Bronchial epithelial cell (primary cell): ENCODE results near the gene DLEC1. TPM values are rescaled to one million over a fixed set of nuclear protein-coding genes. Genes with fewer than 3 reads are reported as not detected.

Experiments
- DNase-seq: peaks from one replicate; pipeline ENCODE4 v3.0.0-alpha.2; 2010; ENCODE audit warnings: low read depth
- FAIRE-seq: peaks from 2 replicates; lab custom pipeline; 2011; peaks lifted over from hg19 to GRCh38; lab: Jason Lieb, UNC
- H3K27me3 ChIP-seq: 2 replicates; pipeline ENCODE4 v1.5.1; 2011; ENCODE audit warnings: low read length; ENCODE audit not compliant: control insufficient read depth, insufficient read depth
- H3K36me3 ChIP-seq: 2 replicates; pipeline ENCODE4 v1.5.1; 2011; ENCODE audit warnings: low read length; ENCODE audit not compliant: control insufficient read depth, insufficient read depth
- H3K4me3 ChIP-seq: 2 replicates; pipeline ENCODE4 v1.5.1; 2011; ENCODE audit warnings: mild to moderate bottlenecking, low read depth, low read length, control low read depth
- total RNA-seq: library from RNA; depleted of rRNA; stranded (reverse); fragments of >200 nt; gene quantifications from 2 replicates; pipeline ENCODE4 v1.2.1, GENCODE V29; 2014
- TF ChIP-seq, protein P1 (sequence below): IDR thresholded peaks from 2 replicates; pipeline ENCODE4 v1.5.1; 2011; ENCODE audit warnings: mild to moderate bottlenecking, moderate library complexity, low read length, control low read depth, inconsistent platforms; ENCODE audit not compliant: insufficient read depth, severe bottlenecking

DLEC1 gene
- total RNA-seq, 1 donor from 2014 or later: 0.26 TPM

DNA sequence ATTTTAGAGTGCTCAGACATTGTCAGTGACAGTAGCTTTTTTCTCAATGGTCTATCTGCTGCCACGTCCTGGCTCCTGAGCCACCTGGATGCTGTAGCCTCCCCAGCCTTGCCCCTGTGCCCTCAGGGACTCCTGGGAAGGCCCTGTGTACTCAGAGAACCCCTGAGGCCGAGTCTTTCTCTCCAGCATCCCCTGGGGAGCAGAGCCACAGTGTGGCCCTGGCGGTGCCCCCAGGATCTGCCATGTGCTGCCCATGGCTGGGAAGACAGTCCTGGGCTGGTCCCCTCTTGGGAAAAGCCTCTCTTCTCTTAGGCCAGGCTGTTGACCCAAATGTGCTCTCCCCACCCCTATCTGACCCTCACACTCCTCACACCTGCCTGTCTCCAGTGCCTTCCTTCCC lies 104.5 kb downstream of the DLEC1 start:
- TF ChIP-seq, protein P1, sequence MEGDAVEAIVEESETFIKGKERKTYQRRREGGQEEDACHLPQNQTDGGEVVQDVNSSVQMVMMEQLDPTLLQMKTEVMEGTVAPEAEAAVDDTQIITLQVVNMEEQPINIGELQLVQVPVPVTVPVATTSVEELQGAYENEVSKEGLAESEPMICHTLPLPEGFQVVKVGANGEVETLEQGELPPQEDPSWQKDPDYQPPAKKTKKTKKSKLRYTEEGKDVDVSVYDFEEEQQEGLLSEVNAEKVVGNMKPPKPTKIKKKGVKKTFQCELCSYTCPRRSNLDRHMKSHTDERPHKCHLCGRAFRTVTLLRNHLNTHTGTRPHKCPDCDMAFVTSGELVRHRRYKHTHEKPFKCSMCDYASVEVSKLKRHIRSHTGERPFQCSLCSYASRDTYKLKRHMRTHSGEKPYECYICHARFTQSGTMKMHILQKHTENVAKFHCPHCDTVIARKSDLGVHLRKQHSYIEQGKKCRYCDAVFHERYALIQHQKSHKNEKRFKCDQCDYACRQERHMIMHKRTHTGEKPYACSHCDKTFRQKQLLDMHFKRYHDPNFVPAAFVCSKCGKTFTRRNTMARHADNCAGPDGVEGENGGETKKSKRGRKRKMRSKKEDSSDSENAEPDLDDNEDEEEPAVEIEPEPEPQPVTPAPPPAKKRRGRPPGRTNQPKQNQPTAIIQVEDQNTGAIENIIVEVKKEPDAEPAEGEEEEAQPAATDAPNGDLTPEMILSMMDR: no peak
- DNase-seq (no peak), FAIRE-seq (no peak)
- Histone ChIP-seq H3K27me3 (no peaks in the 10 kb centered on the region), H3K36me3 (peaks cover 12% of the 10 kb centered on the region), H3K4me3 (no peak overlapping the region)

DNA sequence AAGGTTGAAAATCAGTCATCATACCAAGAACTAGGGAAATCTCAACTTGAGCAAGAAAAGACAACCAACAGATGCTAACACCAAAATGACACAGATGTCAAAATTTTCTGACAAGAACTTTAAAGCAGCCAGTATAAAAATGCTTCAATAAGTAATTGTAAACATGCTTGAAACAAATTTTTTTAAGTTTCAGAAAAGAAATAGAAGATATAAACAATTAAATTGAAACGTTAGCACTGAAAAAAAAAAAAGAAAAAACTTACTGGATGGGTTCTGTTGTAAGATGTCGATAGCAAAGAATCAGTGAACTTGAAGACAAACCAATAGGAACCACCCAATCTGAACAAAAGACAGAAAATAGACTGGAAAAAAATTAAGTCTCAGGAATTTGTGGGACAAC lies 107.5 kb downstream of the DLEC1 start:
- FAIRE-seq: no peak
- Histone ChIP-seq H3K36me3 (peaks cover 2% of the 10 kb centered on the region), H3K4me3 (no peak overlapping the region), H3K27me3 (no peaks in the 10 kb centered on the region)
- no peak for DNase-seq
- TF ChIP-seq, protein P1: no peak

DNA sequence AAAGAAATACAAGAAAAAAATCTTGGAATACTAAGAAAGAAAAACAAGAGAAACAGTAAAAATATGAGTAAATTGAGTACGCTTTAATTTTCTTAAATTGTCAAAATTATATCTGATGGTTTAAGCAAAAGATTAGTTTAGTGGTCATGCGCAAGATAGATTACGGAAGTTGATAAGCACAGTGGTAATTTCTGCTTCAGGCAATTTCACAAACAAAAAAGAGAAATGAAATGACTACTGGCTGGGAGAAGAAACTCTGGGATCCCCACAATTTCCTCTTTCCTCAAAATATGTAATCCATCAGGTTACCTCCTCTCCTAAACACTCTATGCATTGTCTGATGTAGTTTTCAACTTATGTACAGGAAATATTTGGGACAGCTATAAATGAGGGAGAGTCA lies 108.4 kb downstream of the DLEC1 start:
- TF ChIP-seq, protein P1: no peak

DNA sequence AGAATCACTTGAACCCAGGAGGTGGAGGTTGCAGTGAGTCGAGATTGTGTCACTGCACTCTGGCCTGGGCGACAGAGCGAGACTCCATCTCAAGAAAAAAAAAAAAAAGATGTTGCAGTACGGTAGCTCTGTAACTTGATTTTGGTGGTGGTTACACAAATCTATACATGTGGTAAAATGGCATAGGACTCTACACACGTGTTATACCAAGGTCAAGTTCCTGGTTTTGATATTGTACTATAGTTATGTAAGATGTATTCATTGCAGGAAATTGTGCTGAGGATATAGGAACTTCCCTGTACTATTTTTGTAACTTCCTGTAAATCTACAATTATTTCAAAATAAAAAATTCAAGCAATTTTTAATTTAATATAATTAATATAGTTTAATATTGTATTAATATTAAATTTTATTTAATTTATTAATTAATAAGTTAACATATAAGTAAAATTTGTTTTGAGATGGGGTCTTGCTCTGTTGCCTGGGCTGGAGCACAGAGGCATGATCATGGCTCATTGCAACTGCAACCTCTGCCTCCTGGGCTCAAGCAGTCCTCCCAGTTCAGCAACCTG lies 109.4 kb downstream of the DLEC1 start:
- FAIRE-seq: no peak
- TF ChIP-seq, protein P1: no peak
- Histone ChIP-seq H3K27me3 (no peaks in the 10 kb centered on the region), H3K36me3 (no peaks in the 10 kb centered on the region), H3K4me3 (no peak overlapping the region)
- no peak for DNase-seq

More for the DNA sequence above, 108.4 kb downstream of the DLEC1 start:
- Histone ChIP-seq H3K4me3 (no peak overlapping the region), H3K27me3 (no peaks in the 10 kb centered on the region), H3K36me3 (no peaks in the 10 kb centered on the region)
- FAIRE-seq: no peak
- no peak for DNase-seq

DNA sequence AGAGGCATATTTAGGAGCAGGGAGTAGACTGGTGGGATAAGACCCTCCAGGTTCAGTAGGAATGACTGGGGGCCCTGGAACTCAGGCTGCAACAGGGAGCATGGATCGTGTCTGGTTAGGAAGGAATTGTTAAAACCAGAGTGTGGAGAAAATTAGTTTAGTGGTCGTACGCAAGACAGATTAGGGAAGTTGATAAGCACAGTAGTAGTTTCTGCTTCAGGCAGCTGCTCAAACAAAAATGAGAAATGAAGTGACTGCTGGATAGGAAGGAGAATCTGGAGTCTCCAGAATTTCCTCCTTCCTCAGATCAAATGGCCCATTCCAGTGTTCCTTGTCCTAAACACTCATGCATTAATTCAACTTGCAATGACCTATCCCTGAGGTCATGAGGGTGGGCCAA lies 110.7 kb downstream of the DLEC1 start:
- Histone ChIP-seq H3K27me3 (no peaks in the 10 kb centered on the region), H3K36me3 (no peaks in the 10 kb centered on the region), H3K4me3 (no peak overlapping the region)
- no peak for DNase-seq
- no peak for FAIRE-seq
- TF ChIP-seq, protein P1: no peak
